ENCODE results near the gene FIGLA.

DNA sequence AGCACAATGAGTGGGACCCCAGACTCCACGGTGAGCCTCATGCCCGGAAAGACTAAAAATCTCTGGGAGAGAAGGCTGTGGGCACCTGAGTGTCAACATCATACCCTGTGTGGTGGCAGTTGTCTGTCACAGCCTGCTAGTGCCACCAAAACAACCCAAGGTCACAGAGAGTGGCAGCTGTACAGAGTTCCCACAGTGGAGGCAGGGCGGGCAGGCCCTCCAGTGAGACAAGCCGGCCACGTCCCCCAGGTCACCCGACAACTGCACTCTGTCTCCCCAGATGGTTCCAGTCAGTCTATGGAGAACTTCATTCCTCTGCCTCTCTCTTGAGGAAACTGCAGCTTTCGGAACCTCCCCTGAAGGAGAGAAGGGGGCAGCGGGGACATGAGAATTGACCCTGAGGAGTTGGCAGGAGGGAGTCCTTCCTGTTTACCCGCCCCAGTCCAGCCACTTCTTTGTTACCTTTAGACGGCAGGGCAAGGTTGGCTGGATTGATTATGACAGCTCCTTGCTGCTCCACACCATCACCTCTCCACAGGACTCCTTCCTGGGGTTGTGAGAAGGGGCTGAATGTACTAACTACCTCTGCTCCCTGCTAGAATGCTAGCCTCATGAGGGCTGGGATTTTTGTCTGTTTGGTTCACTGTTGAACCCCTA lies 11.3 kb upstream of the FIGLA start:
- TF ChIP-seq YY1 (IDR thresholded peaks at IDR 0.05; ENCODE audit: extremely low read depth, insufficient replicate concordance, low read depth, low read length), result no peak
- TF ChIP-seq SP1 (IDR thresholded peaks at IDR 0.05; ENCODE audit: low read depth), result no peak
- TF ChIP-seq, protein P1, sequence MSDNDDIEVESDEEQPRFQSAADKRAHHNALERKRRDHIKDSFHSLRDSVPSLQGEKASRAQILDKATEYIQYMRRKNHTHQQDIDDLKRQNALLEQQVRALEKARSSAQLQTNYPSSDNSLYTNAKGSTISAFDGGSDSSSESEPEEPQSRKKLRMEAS (IDR thresholded peaks at IDR 0.05), result no peak
- TF ChIP-seq, protein P2, sequence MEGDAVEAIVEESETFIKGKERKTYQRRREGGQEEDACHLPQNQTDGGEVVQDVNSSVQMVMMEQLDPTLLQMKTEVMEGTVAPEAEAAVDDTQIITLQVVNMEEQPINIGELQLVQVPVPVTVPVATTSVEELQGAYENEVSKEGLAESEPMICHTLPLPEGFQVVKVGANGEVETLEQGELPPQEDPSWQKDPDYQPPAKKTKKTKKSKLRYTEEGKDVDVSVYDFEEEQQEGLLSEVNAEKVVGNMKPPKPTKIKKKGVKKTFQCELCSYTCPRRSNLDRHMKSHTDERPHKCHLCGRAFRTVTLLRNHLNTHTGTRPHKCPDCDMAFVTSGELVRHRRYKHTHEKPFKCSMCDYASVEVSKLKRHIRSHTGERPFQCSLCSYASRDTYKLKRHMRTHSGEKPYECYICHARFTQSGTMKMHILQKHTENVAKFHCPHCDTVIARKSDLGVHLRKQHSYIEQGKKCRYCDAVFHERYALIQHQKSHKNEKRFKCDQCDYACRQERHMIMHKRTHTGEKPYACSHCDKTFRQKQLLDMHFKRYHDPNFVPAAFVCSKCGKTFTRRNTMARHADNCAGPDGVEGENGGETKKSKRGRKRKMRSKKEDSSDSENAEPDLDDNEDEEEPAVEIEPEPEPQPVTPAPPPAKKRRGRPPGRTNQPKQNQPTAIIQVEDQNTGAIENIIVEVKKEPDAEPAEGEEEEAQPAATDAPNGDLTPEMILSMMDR (IDR thresholded peaks at IDR 0.05 in 2 of 3, conservative IDR thresholded peaks at IDR 0.05 in 1 of 3; ENCODE audit: borderline replicate concordance in 1 of 3, insufficient read depth in 1 of 3, low read depth in 2 of 3, low read length in 2 of 3), result no peak
- no peak for TF ChIP-seq POLR2AphosphoS5 (IDR thresholded peaks at IDR 0.05; ENCODE audit: low read depth, low read length)
- TF ChIP-seq SIN3A (IDR thresholded peaks at IDR 0.05; ENCODE audit: low read depth), result no peak
